Activated naive CD4-positive, alpha-beta T cell treated with anti-CD3 and anti-CD28 coated beads, Interleukin-2, amount 50 U/mL, for 24 hours (primary cell): ENCODE results near the gene ABCG1.

Experiments
- H3K27ac Mint-ChIP-seq: one replicate; pipeline ENCODE4 v1.8.0; 2021; ENCODE audit warnings: mild to moderate bottlenecking, mixed read lengths
- H3K27me3 Mint-ChIP-seq: one replicate; pipeline ENCODE4 v1.8.0; 2021; ENCODE audit warnings: mixed read lengths
- H3K36me3 Mint-ChIP-seq: one replicate; pipeline ENCODE4 v1.8.0; 2021; ENCODE audit warnings: mixed read lengths
- H3K4me1 Mint-ChIP-seq: one replicate; pipeline ENCODE4 v1.8.0; 2021; ENCODE audit warnings: mixed read lengths
- H3K4me3 Mint-ChIP-seq: one replicate; pipeline ENCODE4 v1.8.0; 2021; ENCODE audit warnings: mild to moderate bottlenecking, mixed read lengths
- H3K9me3 Mint-ChIP-seq: one replicate; pipeline ENCODE4 v1.8.0; 2021; ENCODE audit warnings: mixed read lengths

Gene ABCG1

DNA sequence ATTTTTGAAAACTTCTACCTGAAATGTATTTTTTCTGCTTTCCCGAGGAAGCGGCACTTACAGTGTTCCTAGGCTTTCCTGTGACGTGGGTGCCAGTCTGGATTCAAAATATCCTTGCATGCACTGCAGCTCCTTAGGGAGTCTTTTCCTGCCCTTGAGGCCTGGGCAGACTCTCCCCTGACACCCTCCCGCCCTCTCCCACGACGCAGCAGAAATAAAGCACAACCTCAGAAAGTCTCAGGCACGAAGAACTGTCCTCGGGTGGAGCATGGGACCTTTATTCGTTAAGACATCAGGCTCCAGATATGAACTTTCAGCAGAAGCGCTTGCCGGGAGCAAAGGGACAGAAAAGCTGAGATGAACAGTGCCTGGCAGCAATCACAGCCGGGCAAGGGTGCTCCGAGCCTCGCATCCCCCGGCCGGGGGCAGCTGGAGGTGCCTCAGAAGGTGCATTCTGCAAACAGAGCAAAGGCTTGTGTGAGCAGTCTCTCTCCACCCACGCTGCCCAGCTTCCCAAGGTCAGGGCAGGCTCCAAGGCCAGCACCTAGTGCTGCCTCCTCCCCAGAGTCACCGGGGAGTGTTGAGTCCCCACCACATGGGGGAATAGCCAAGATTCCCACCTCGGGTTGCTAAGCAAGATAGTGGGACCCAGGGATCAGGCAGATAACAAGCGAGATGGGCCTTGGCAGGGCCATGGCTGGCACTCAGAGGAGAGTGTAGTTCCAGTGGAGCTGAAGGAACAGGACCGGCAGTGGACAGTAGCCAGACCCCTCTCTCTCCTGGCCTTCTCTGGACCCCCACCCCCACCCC is 93.1 kb downstream of the ABCG1 start:
- no peaks in the 10 kb centered on the region for H3K27me3 Mint-ChIP-seq
- H3K4me1 Mint-ChIP-seq = peaks cover 6% of the 10 kb centered on the region
- no peak overlapping the region for H3K4me3 Mint-ChIP-seq
- H3K36me3 Mint-ChIP-seq = no peaks in the 10 kb centered on the region
- no peaks in the 10 kb centered on the region for H3K9me3 Mint-ChIP-seq
- H3K27ac Mint-ChIP-seq = no peak overlapping the region

DNA sequence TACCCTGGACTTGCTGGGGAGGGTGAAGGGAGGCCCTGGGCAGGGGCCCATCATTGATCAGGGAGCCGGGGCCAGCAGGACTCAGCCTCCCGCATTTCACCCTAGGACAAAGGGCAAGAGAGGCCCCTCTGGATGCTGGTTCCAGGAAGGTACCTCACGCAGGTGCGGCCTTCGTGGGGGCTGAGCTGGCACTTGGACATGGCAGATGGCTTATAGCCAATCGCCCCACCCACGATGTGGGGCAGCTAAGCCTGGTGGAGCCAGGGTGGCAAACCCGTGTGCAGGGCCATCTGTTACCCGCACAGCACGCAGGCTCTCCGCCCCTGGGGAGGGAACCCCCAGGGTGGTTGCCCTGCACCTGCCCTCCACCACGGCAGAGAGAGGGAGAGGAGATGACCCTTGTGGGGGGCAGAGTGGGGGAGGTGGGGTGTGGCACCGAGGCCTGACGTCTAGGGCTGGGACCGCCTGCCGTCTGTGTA is 93.7 kb downstream of the ABCG1 start:
- no peak overlapping the region for H3K27ac Mint-ChIP-seq
- H3K4me1 Mint-ChIP-seq = peaks cover 6% of the 10 kb centered on the region
- no peaks in the 10 kb centered on the region for H3K9me3 Mint-ChIP-seq
- H3K36me3 Mint-ChIP-seq = no peaks in the 10 kb centered on the region
- no peaks in the 10 kb centered on the region for H3K27me3 Mint-ChIP-seq
- no peak overlapping the region for H3K4me3 Mint-ChIP-seq

DNA sequence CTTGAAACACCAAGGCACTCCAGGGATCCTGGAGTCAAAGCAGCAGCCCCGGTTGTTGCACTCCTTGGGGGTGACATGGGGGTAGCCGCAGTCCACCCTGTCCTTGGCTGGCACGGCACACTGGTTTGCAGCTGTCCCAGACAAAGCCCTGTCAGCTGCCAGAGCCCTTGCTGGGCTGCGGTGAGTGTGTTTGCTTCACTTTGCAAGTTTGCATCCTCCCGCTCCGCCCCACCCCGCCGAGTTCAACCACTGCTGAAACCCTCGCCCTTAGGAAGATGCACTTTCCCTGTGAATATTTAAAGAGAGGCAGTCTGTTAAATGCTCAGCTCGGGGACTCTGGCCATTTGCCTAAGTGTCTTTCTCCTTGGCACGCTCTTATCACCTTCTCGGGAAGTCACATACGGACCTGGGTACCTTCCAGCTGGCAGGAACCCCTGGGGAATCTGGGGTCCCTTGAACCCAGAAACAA is 94.6 kb downstream of the ABCG1 start:
- Mint-ChIP-seq H3K4me1 (peaks cover 6% of the 10 kb centered on the region), H3K4me3 (no peak overlapping the region), H3K9me3 (no peaks in the 10 kb centered on the region), H3K27me3 (no peaks in the 10 kb centered on the region), H3K36me3 (no peaks in the 10 kb centered on the region), H3K27ac (no peak overlapping the region)

DNA sequence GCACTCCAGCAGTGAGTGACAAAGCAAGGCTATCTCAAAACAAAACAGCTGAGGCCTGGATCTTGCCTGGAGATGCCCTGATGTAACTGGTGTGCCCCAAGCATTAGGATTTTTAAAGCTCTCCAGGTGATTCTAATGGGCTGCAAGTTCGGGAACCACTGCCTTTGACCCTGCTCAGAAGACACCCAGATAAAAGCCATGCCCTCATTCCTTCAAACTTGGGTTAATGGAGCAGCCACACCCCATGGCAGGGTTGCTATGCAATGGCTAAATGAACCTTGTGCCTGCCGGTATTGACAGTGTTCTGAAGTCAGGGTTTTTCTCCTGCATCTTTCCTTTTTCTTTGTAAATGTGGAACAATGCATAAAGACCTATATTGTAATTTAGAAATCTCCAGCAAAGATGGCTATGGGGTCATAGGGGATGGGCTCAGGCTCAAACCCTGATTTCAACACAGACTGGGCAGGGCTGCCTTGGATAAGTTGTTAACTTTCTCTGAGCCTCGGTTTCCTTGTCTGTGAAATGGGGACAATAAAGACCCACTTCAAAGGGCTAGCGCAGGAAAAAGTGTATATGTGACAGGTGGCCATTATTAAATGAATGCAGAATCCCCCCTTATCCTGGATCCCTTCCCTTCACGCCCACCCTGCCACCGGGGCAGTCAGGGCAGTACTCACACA is 95.8 kb downstream of the ABCG1 start:
- Mint-ChIP-seq H3K4me3 (no peak overlapping the region), H3K27ac (no peak overlapping the region), H3K9me3 (no peaks in the 10 kb centered on the region), H3K27me3 (no peaks in the 10 kb centered on the region), H3K4me1 (peaks cover 4% of the 10 kb centered on the region), H3K36me3 (no peaks in the 10 kb centered on the region)

DNA sequence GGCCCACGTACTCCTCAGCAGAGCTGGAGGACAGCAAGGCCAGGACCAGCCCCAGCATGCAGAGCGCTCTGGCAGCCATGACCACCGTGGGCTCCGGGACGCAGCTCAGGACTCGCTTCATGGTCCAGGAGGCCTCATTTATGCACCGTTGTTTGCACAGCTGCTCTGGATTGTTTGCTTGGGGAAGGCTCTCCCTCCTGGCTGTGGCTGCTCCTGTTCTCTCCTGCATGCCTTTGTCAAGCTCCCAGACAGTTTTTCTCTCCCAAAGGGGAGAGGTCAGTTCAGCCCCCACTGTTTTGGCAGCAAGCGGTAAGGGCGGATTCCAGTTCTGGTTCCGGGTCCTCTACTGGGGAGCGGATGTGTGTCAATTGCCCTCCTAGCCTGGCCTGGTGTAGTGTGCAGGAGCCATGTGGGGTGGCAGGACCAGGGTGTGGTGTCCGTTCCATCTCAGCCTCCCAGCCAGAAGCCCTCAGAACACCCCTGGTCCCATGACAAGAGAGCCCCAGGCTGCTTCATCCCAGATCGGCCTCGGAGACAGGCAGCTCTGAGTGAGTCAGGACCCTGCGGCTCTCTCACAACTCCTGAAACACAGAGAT is 96.5 kb downstream of the ABCG1 start, which contains the start of gene TFF3:
Gene TFF3 (minus strand): TSS at position 114 of the 596 bp plus-strand sequence. CDS start 35 bp downstream, at position 79.
- Mint-ChIP-seq H3K4me3 (no peak within 1 kb of the TSS), H3K9me3 (no peaks in the 10 kb centered on the region), H3K36me3 (no peaks in the 10 kb centered on the region), H3K27me3 (no peaks in the 10 kb centered on the region), H3K4me1 (peaks cover 3% of the 10 kb centered on the region), H3K27ac (peak within 1 kb of the TSS; percentile 13)

DNA sequence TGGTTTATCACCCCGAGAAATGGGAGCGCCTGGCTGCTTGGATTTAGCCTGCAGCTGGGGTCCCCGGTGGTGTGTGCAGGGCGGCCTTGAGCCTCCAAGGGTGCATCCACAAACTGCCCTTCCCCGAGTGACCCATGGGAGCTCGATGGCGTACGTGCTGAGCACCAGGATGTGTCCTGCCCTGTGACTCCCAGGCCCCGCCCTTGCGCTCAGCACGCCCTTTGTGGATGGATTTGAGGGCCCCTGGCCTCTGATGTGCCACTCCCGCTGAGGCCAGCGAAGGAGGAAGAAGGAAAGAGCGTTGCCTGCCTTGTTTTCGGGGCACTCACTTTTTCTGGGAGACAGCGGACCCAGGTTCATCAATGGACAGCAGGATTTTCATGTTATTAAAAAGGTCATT is 98.0 kb downstream of the ABCG1 start:
- Mint-ChIP-seq H3K36me3 (no peaks in the 10 kb centered on the region), H3K9me3 (no peaks in the 10 kb centered on the region), H3K27ac (peak overlapping the region; percentile 72), H3K27me3 (no peaks in the 10 kb centered on the region), H3K4me1 (peaks cover 3% of the 10 kb centered on the region), H3K4me3 (no peak overlapping the region)

DNA sequence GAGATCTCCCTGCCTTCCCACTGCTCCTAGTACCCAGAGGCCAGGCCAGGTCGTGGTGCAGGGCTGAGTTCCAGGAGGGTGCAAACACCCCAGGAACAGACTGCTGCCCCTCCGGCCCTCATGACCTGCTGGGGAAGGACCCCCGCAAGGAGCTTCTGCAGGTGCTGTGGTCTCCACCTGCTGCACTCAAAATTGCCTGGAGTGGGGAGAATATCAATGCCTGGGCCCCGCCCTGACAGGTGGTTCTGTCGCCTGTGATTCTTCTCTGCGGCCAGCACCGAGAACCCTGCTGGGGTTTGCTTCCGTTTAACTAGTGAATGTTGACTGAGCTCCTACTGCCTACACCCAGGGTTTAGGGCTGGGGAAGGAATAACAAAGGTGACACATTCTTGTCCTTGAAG is 98.4 kb downstream of the ABCG1 start:
- Mint-ChIP-seq H3K4me3 (no peak overlapping the region), H3K27me3 (no peaks in the 10 kb centered on the region), H3K27ac (no peak overlapping the region), H3K9me3 (no peaks in the 10 kb centered on the region), H3K4me1 (peaks cover 3% of the 10 kb centered on the region), H3K36me3 (no peaks in the 10 kb centered on the region)

DNA sequence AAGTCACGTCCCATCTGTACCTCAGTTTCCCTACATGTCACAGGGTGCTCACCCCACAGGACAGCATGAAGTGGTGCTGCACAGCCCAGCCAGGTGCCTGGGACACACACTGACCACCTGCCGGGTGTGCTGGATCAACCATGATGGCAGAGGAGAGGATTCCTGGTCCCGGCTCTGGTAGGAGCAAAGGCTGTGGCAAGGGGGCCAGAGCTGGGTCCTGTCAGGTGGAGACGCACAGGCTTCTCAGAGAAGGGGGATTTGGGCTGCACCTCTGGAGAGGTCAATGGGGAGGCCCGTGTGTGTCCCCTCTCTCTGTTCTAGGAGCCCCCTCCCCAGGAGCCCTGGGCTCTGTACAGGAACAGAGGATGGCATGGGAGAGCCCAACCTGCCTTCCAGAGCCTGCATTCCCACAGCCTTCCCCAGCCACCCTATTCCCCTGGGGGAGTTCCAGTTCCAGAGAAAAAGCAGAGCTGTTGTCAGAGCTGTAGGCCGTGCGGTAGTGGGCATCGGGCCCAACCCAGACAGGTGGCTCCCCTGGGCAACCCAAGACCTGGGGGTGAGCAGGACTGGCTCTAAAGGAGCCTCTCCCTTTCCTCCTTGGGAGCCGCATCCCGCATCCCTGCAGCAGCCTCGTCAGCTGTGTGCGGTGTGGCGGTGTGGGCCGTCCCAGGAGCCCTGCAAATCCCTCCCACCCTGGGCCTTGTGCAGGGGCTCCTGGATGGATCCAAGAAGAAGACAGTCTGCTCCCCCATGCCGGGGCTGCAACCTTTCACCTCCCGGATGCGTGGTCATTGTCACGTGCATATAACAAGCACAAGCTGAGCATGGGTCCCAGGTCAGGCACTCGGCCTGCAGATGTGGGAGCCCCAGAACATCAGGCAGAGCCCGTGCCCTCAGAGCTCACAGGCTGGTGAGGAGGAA is 99.1 kb downstream of the ABCG1 start:
- Mint-ChIP-seq H3K27ac (no peak overlapping the region), H3K36me3 (no peaks in the 10 kb centered on the region), H3K4me1 (peaks cover 3% of the 10 kb centered on the region), H3K27me3 (no peaks in the 10 kb centered on the region), H3K9me3 (no peaks in the 10 kb centered on the region), H3K4me3 (no peak overlapping the region)

DNA sequence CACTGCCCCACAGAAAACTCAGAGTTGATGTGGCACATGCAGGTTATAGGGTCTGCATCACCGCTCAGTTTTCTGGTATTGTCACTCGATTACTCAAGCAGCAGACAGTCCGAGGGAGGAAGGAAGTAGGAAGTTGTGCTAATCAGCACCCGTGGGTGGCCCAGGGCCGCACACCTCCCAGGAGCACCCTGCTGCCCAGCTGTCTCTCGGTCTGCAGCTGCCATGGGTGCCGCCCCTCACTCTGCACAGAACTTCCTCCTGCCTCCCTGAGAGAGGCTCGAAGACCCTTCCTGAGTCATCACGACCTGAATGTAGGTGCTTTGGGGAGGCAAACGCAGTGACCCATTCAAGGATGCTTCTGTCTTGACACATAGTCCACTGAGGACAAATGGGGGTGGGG is 100.4 kb downstream of the ABCG1 start:
- peaks cover 3% of the 10 kb centered on the region for H3K4me1 Mint-ChIP-seq
- no peak overlapping the region for H3K4me3 Mint-ChIP-seq
- no peaks in the 10 kb centered on the region for H3K36me3 Mint-ChIP-seq
- H3K27me3 Mint-ChIP-seq = peaks cover 3% of the 10 kb centered on the region
- no peak overlapping the region for H3K27ac Mint-ChIP-seq
- H3K9me3 Mint-ChIP-seq = no peaks in the 10 kb centered on the region

DNA sequence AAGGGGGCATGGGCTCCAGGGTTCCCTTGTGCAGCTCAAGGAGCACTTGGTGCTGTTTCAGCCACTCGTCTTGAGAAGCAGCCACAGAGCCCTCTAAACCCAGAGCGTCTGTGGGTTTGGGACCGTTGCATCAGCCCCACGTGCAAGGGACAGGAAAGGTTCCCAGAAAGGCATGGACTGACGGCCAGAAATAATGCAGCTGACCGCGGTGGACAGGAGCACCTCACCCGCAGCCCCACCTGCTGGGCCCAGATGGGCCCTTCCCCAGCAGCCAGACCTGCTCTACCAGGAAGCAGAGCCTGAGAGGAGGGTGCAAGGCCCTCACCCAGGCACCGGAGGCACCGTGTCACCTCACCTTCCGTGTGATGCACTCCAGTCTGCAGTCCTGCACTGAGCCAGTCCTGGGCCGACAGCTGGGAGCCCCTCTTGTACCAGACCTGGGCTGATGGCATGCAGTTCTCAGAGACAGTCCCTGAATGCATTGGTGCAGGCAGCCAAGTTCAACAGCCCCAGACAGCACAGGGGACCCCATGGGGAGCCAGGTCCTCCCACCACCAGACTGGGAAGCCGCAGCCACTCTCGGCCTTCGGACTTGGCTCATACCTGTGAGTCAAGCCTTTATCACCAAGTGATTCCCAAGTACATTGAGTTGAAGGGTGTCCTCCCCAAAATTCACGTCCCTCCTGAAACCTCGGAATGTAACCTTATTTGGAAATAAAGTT is 101.1 kb downstream of the ABCG1 start:
- H3K4me3 Mint-ChIP-seq = no peak overlapping the region
- H3K27me3 Mint-ChIP-seq = peaks cover 3% of the 10 kb centered on the region

DNA sequence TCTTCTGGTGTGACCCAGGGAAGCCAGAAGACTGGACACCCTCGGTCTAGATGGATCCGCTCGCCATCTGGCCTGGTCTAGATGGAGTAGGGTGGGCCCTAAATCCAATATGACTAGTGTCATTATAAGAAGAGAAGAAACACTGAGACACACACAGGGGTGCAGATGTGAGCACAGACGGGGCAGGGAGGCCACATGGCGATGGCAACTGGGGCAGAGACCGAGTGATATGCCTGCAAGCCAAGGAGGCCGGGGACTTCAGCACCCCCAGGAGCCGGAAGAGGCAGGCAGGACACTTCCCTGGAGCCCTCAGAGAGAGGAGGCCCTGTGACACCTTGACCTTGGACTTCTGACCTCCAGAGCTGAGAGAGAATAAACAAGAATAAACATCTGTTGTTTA is 101.9 kb downstream of the ABCG1 start:
- H3K4me3 Mint-ChIP-seq = no peak overlapping the region
- no peaks in the 10 kb centered on the region for H3K9me3 Mint-ChIP-seq
- no peaks in the 10 kb centered on the region for H3K36me3 Mint-ChIP-seq
- no peak overlapping the region for H3K27ac Mint-ChIP-seq
- H3K27me3 Mint-ChIP-seq = peaks cover 4% of the 10 kb centered on the region
- H3K4me1 Mint-ChIP-seq = peaks cover 3% of the 10 kb centered on the region

More for the DNA sequence above, 101.1 kb downstream of the ABCG1 start:
- Mint-ChIP-seq H3K4me1 (peaks cover 3% of the 10 kb centered on the region), H3K9me3 (no peaks in the 10 kb centered on the region), H3K36me3 (no peaks in the 10 kb centered on the region), H3K27ac (no peak overlapping the region)

DNA sequence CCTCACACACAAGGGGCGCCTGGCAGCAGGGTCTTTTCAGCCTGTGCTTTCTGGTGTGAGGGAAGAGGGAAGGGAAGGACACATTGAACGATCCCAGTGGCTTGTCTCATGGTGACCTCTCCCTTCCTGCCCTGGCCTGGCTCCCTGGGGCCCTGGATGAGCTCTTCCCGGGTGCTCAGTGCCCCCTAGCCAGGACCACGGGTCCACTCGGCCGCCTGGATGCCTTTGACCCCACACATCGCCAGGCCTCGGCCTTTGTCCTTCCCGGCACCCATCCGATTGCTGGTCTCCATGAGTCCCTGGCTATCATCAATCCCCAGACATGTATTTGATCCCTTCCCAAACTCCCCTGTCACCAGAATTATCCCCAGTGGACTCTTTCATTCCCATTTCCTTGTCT is 102.3 kb downstream of the ABCG1 start:
- Mint-ChIP-seq H3K27me3 (peaks cover 4% of the 10 kb centered on the region), H3K27ac (no peak overlapping the region), H3K4me3 (no peak overlapping the region), H3K9me3 (no peaks in the 10 kb centered on the region), H3K36me3 (no peaks in the 10 kb centered on the region), H3K4me1 (peaks cover 3% of the 10 kb centered on the region)

DNA sequence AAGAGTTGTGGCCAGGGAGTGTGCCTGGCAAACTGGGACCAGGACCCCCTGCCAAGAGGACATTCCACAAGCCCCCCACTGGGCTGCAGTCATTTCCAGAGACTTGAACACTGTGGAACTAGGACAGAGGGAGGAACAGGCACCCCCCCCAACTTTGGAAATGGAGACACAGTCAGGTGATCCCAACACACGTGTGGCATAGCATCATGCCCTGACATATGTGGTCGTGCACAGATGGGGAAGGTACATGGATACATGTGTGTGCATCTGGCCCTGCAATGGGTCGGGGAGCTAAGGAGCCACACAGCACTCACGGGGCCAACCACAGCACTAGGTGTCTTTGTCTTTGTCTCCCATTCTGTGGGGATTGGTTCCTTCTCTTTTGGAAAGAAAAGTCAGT is 102.9 kb downstream of the ABCG1 start:
- no peaks in the 10 kb centered on the region for H3K36me3 Mint-ChIP-seq
- H3K9me3 Mint-ChIP-seq = no peaks in the 10 kb centered on the region
- no peak overlapping the region for H3K4me3 Mint-ChIP-seq
- no peak overlapping the region for H3K27ac Mint-ChIP-seq
- peaks cover 3% of the 10 kb centered on the region for H3K4me1 Mint-ChIP-seq
- H3K27me3 Mint-ChIP-seq = peaks cover 4% of the 10 kb centered on the region

DNA sequence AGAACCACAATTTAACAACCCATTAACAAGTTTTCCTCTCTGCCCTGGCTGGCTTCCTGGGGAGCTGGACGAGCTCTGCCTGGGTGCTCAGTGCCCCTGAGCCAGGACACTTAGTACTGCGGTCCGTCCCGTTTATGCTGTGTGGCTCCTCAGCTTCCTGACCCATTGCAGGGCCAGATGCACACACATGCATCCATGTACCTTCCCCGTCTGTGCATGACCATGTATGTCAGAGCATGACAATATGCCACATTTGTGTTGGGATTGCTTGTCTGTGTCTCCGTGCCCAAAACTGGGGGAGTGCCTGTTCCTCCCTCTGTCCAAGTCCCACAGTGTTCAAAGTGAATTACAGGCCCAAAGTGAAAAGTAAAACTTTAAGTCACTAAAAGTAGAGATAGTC is 106.0 kb downstream of the ABCG1 start:
- Mint-ChIP-seq H3K27me3 (peaks cover 4% of the 10 kb centered on the region), H3K4me3 (no peak overlapping the region), H3K4me1 (no peaks in the 10 kb centered on the region), H3K36me3 (no peaks in the 10 kb centered on the region), H3K27ac (no peak overlapping the region), H3K9me3 (no peaks in the 10 kb centered on the region)
